ENCODE results near the gene TMEM41A. TPM values are rescaled to one million over a fixed set of nuclear protein-coding genes. Genes with fewer than 3 reads are reported as not detected.

TMEM41A gene
- polyA plus RNA-seq, 1 donor (not counting 4 experiments of a cell fraction or from before 2014, with no cell fraction given) = 31.9 TPM

DNA sequence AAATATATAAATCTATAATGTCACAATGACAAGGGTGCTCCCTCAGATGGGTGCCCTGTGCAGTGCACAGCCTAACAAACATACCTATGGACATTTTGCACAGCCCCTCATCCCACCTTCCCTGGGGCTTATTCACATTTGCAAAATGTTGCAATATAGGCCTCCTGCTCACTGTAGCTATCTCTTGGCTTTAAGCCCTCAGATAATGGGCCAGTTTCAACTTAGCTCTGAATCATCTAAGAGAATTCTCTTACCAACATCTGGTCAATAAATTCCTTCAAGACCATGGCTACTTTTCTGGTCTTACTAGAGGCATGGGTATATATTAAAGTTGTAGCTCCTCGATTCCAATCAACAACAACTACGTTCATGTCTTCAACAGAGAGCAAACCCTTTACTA, 35.7 kb upstream of the TMEM41A start:
- no peak overlapping the region for H3K4me3 ChIP-seq (ENCODE audit: control insufficient read depth in 2 of 3, extremely low read depth in 1 of 3, insufficient read depth in 2 of 3, low read depth in 1 of 3, low read length in 3 of 3)
- H3K79me2 ChIP-seq (ENCODE audit: control insufficient read depth, insufficient read depth, low read length) = no peaks in the 10 kb centered on the region
- TF ChIP-seq EZH2 (IDR thresholded peaks at IDR 0.05; ENCODE audit: low read length) (no peak), CTCF (optimal IDR thresholded peaks at IDR 0.05 in 1 of 3, IDR thresholded peaks at IDR 0.05 in 1 of 3, conservative IDR thresholded peaks at IDR 0.05 in 1 of 3; ENCODE audit: extremely low read depth in 1 of 3, insufficient read depth in 2 of 3, low read length in 3 of 3) (no peak)
- no peaks in the 10 kb centered on the region for H3K27me3 ChIP-seq (ENCODE audit: control insufficient read depth, extremely low read depth, insufficient read depth, low read length)
- H3K27ac ChIP-seq (ENCODE audit: control insufficient read depth, insufficient read depth, low read length) = no peak overlapping the region
- DNase-seq (ENCODE audit: low read depth, low spot score) = no peak
- H3K9me1 ChIP-seq (ENCODE audit: control insufficient read depth, extremely low read depth, insufficient read depth, low read length) = no peaks in the 10 kb centered on the region
- H3K9ac ChIP-seq (ENCODE audit: control insufficient read depth, extremely low read depth, insufficient read depth, low read length) = no peak overlapping the region
- H3K4me2 ChIP-seq (ENCODE audit: control insufficient read depth, extremely low read depth, insufficient read depth, low read depth, low read length) = no peak overlapping the region
- H3K4me1 ChIP-seq (ENCODE audit: control insufficient read depth, extremely low read depth, insufficient read depth, low read length) = peaks cover 12% of the 10 kb centered on the region
- H2AFZ ChIP-seq (ENCODE audit: control insufficient read depth, low read length) = no peak overlapping the region
- dilution Hi-C loops (cut with MboI; ENCODE audit: extremely low pct_ligation_motif_present, low sequenced_read_pairs) = no loop called here
- H4K20me1 ChIP-seq (ENCODE audit: control insufficient read depth, extremely low read depth, insufficient read depth, low read length) = no peaks in the 10 kb centered on the region
- H3K36me3 ChIP-seq (ENCODE audit: control insufficient read depth in 2 of 2, extremely low read depth in 1 of 2, insufficient read depth in 2 of 2, low read length in 2 of 2) = no peaks in the 10 kb centered on the region
- no peak for FAIRE-seq
- no peaks in the 10 kb centered on the region for H3K9me3 ChIP-seq (ENCODE audit: control insufficient read depth, low read depth, low read length)

DNA sequence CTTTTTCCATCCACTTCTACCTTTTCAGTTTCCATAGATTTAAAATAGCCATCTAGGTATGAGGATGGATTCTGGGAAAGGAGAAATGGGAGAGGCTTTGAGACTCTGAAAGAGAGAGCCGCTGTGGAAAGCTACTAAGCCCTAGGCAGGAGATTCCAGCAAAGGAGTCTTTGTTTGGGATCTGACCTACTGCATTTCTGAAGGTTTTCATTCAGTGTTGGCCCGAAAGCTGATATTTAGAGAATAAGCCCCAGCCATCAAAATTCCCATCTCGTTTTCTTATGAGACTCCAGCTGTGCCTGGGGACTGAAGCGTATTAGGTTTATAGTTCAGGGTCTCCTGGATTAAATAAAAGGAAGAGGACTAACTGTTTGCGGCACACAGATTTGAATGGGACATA, 34.1 kb upstream of the TMEM41A start:
- no peaks in the 10 kb centered on the region for H3K36me3 ChIP-seq (ENCODE audit: control insufficient read depth in 2 of 2, extremely low read depth in 1 of 2, insufficient read depth in 2 of 2, low read length in 2 of 2)
- H3K4me3 ChIP-seq (ENCODE audit: control insufficient read depth in 2 of 3, extremely low read depth in 1 of 3, insufficient read depth in 2 of 3, low read depth in 1 of 3, low read length in 3 of 3) = no peak overlapping the region
- H2AFZ ChIP-seq (ENCODE audit: control insufficient read depth, low read length) = no peak overlapping the region
- no peaks in the 10 kb centered on the region for H3K9me3 ChIP-seq (ENCODE audit: control insufficient read depth, low read depth, low read length)
- no peak overlapping the region for H3K9ac ChIP-seq (ENCODE audit: control insufficient read depth, extremely low read depth, insufficient read depth, low read length)
- H3K4me1 ChIP-seq (ENCODE audit: control insufficient read depth, extremely low read depth, insufficient read depth, low read length) = peaks cover 9% of the 10 kb centered on the region
- H3K4me2 ChIP-seq (ENCODE audit: control insufficient read depth, extremely low read depth, insufficient read depth, low read depth, low read length) = no peak overlapping the region
- TF ChIP-seq EZH2 (IDR thresholded peaks at IDR 0.05; ENCODE audit: low read length) (no peak), CTCF (optimal IDR thresholded peaks at IDR 0.05 in 1 of 3, IDR thresholded peaks at IDR 0.05 in 1 of 3, conservative IDR thresholded peaks at IDR 0.05 in 1 of 3; ENCODE audit: extremely low read depth in 1 of 3, insufficient read depth in 2 of 3, low read length in 3 of 3) (no peak)
- FAIRE-seq (no peak), DNase-seq (ENCODE audit: low read depth, low spot score) (no peak)
- H3K79me2 ChIP-seq (ENCODE audit: control insufficient read depth, insufficient read depth, low read length) = no peaks in the 10 kb centered on the region
- dilution Hi-C loops (cut with MboI; ENCODE audit: extremely low pct_ligation_motif_present, low sequenced_read_pairs) = no loop called here
- no peak overlapping the region for H3K27ac ChIP-seq (ENCODE audit: control insufficient read depth, insufficient read depth, low read length)
- no peaks in the 10 kb centered on the region for H3K27me3 ChIP-seq (ENCODE audit: control insufficient read depth, extremely low read depth, insufficient read depth, low read length)
- H4K20me1 ChIP-seq (ENCODE audit: control insufficient read depth, extremely low read depth, insufficient read depth, low read length) = no peaks in the 10 kb centered on the region
- no peaks in the 10 kb centered on the region for H3K9me1 ChIP-seq (ENCODE audit: control insufficient read depth, extremely low read depth, insufficient read depth, low read length)

Data from keratinocyte (primary cell).